Esophagus muscularis mucosa (tissue), 3 donors: ENCODE results near the gene KRT34.

Experiments used
- POLR2AphosphoS5 ChIP-seq, 2 donors: sonication (generic); formaldehyde crosslinking; IDR thresholded peaks; one replicate each; pipeline ENCODE4 v1.6.1; 2017; ENCODE audit warnings: antibody characterized with exemption in 2 of 2
- TF ChIP-seq, protein P1 (sequence below), 3 experiments: fragments of 200-600 bp in 2 of 3; fragments of 450-650 bp in 1 of 3; sonication (generic) in 2 of 3; IDR thresholded peaks; one replicate each; pipeline ENCODE4 v1.5.1; 2017 to 2019; ENCODE audit warnings: antibody characterized with exemption in 3 of 3, mild to moderate bottlenecking in 2 of 3, moderate library complexity in 1 of 3

- TF ChIP-seq, protein P1, sequence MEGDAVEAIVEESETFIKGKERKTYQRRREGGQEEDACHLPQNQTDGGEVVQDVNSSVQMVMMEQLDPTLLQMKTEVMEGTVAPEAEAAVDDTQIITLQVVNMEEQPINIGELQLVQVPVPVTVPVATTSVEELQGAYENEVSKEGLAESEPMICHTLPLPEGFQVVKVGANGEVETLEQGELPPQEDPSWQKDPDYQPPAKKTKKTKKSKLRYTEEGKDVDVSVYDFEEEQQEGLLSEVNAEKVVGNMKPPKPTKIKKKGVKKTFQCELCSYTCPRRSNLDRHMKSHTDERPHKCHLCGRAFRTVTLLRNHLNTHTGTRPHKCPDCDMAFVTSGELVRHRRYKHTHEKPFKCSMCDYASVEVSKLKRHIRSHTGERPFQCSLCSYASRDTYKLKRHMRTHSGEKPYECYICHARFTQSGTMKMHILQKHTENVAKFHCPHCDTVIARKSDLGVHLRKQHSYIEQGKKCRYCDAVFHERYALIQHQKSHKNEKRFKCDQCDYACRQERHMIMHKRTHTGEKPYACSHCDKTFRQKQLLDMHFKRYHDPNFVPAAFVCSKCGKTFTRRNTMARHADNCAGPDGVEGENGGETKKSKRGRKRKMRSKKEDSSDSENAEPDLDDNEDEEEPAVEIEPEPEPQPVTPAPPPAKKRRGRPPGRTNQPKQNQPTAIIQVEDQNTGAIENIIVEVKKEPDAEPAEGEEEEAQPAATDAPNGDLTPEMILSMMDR (IDR thresholded peaks at IDR 0.05) = no peak
- no peak for TF ChIP-seq POLR2AphosphoS5 (IDR thresholded peaks at IDR 0.05)
Observed at GRCh38 chr17:41347869-41348760, 34.0 kb downstream of the KRT34 start.
